ENCODE measurements around the gene PMPCA.

The PMPCA gene

GRCh38 chr9:136395345-136396218, 14.9 kb upstream of the PMPCA start:
- H3K4me1 ChIP-seq (ENCODE audit: control insufficient read depth, insufficient read depth, low read length, poor library complexity, severe bottlenecking): peaks cover 9% of the 10 kb centered on the region
- 94 to 97% methylated on average over 15 to 22 of the region's 26 CpGs for WGBS, 2 experiments (ENCODE audit: insufficient coverage in 2 of 2)
- H3K27ac ChIP-seq (ENCODE audit: low read depth, low read length, severe bottlenecking): no peak overlapping the region
- no peak overlapping the region for H3K4me3 ChIP-seq (ENCODE audit: extremely low read depth, insufficient read depth, low read length, poor library complexity, severe bottlenecking)
- no peaks in the 10 kb centered on the region for H3K9me3 ChIP-seq (ENCODE audit: control insufficient read depth, low read length)
- peaks cover 81% of the 10 kb centered on the region for H3K36me3 ChIP-seq (ENCODE audit: control insufficient read depth, insufficient read depth, low read length)

GRCh38 chr9:136396219-136396515, 14.3 kb upstream of the PMPCA start:
- 97 to 100% methylated on average over 3 to 4 of the region's 4 CpGs for WGBS, 2 experiments (ENCODE audit: insufficient coverage in 2 of 2)
- Histone ChIP-seq H3K9me3 (ENCODE audit: control insufficient read depth, low read length) (no peaks in the 10 kb centered on the region), H3K4me1 (ENCODE audit: control insufficient read depth, insufficient read depth, low read length, poor library complexity, severe bottlenecking) (peaks cover 9% of the 10 kb centered on the region), H3K27ac (ENCODE audit: low read depth, low read length, severe bottlenecking) (no peak overlapping the region), H3K4me3 (ENCODE audit: extremely low read depth, insufficient read depth, low read length, poor library complexity, severe bottlenecking) (no peak overlapping the region), H3K36me3 (ENCODE audit: control insufficient read depth, insufficient read depth, low read length) (peaks cover 75% of the 10 kb centered on the region)

GRCh38 chr9:136397643-136398042, 12.8 kb upstream of the PMPCA start:
- H3K36me3 ChIP-seq (ENCODE audit: control insufficient read depth, insufficient read depth, low read length): peaks cover 70% of the 10 kb centered on the region
- 100% methylated on average over 3 of the region's 6 CpGs; no CpG with 5 or more reads in 1 of the 2 experiments for WGBS, 2 experiments (ENCODE audit: insufficient coverage in 2 of 2)
- H3K4me3 ChIP-seq (ENCODE audit: extremely low read depth, insufficient read depth, low read length, poor library complexity, severe bottlenecking): no peak overlapping the region

GRCh38 chr9:136398286-136398685, 12.2 kb upstream of the PMPCA start:
- Histone ChIP-seq H3K27ac (ENCODE audit: low read depth, low read length, severe bottlenecking) (no peak overlapping the region), H3K4me3 (ENCODE audit: extremely low read depth, insufficient read depth, low read length, poor library complexity, severe bottlenecking) (no peak overlapping the region), H3K9me3 (ENCODE audit: control insufficient read depth, low read length) (no peaks in the 10 kb centered on the region), H3K4me1 (ENCODE audit: control insufficient read depth, insufficient read depth, low read length, poor library complexity, severe bottlenecking) (peaks cover 9% of the 10 kb centered on the region), H3K36me3 (ENCODE audit: control insufficient read depth, insufficient read depth, low read length) (peaks cover 65% of the 10 kb centered on the region)
- 99% methylated on average over 11 to 12 of the region's 12 CpGs for WGBS, 2 experiments (ENCODE audit: insufficient coverage in 2 of 2)

More at GRCh38 chr9:136397643-136398042, 12.8 kb upstream of the PMPCA start:
- Histone ChIP-seq H3K4me1 (ENCODE audit: control insufficient read depth, insufficient read depth, low read length, poor library complexity, severe bottlenecking) (peaks cover 9% of the 10 kb centered on the region), H3K27ac (ENCODE audit: low read depth, low read length, severe bottlenecking) (no peak overlapping the region), H3K9me3 (ENCODE audit: control insufficient read depth, low read length) (no peaks in the 10 kb centered on the region)

- peaks cover 9% of the 10 kb centered on the region for H3K4me1 ChIP-seq (ENCODE audit: control insufficient read depth, insufficient read depth, low read length, poor library complexity, severe bottlenecking)
- H3K27ac ChIP-seq (ENCODE audit: low read depth, low read length, severe bottlenecking): no peak overlapping the region
- no peaks in the 10 kb centered on the region for H3K9me3 ChIP-seq (ENCODE audit: control insufficient read depth, low read length)
- 4 to 5% methylated on average over 60 to 66 of the region's 67 CpGs for WGBS, 2 experiments (ENCODE audit: insufficient coverage in 2 of 2)
- H3K36me3 ChIP-seq (ENCODE audit: control insufficient read depth, insufficient read depth, low read length): peaks cover 65% of the 10 kb centered on the region
- H3K4me3 ChIP-seq (ENCODE audit: extremely low read depth, insufficient read depth, low read length, poor library complexity, severe bottlenecking): peak overlapping the region; percentile 83
Observed at GRCh38 chr9:136399176-136400037, 11.1 kb upstream of the PMPCA start.

- 20 to 25% methylated on average over 50 to 57 of the region's 71 CpGs for WGBS, 2 experiments (ENCODE audit: insufficient coverage in 2 of 2)
- Histone ChIP-seq H3K36me3 (ENCODE audit: control insufficient read depth, insufficient read depth, low read length) (peaks cover 64% of the 10 kb centered on the region), H3K27ac (ENCODE audit: low read depth, low read length, severe bottlenecking) (peak within 1 kb of the TSS; percentile 59), H3K4me1 (ENCODE audit: control insufficient read depth, insufficient read depth, low read length, poor library complexity, severe bottlenecking) (peaks cover 9% of the 10 kb centered on the region), H3K4me3 (ENCODE audit: extremely low read depth, insufficient read depth, low read length, poor library complexity, severe bottlenecking) (peak within 1 kb of the TSS; percentile 83), H3K9me3 (ENCODE audit: control insufficient read depth, low read length) (no peaks in the 10 kb centered on the region)
Observed at GRCh38 chr9:136400038-136400834, 10.2 kb upstream of the PMPCA start, which contains the start of gene SNAPC4. Gene SNAPC4, minus strand, starts transcription at chr9:136400170. Its CDS starts 1,742 bp downstream, at chr9:136398428.

- H3K4me3 ChIP-seq (ENCODE audit: extremely low read depth, insufficient read depth, low read length, poor library complexity, severe bottlenecking): no peak overlapping the region
- H3K9me3 ChIP-seq (ENCODE audit: control insufficient read depth, low read length): no peaks in the 10 kb centered on the region
- H3K27ac ChIP-seq (ENCODE audit: low read depth, low read length, severe bottlenecking): no peak overlapping the region
- H3K36me3 ChIP-seq (ENCODE audit: control insufficient read depth, insufficient read depth, low read length): peaks cover 64% of the 10 kb centered on the region
- H3K4me1 ChIP-seq (ENCODE audit: control insufficient read depth, insufficient read depth, low read length, poor library complexity, severe bottlenecking): peaks cover 9% of the 10 kb centered on the region
- 94 to 98% methylated on average over 12 to 18 of the region's 18 CpGs for WGBS, 2 experiments (ENCODE audit: insufficient coverage in 2 of 2)
Observed at GRCh38 chr9:136401173-136401922, 9.1 kb upstream of the PMPCA start.

- Histone ChIP-seq H3K4me3 (ENCODE audit: extremely low read depth, insufficient read depth, low read length, poor library complexity, severe bottlenecking) (no peak overlapping the region), H3K27ac (ENCODE audit: low read depth, low read length, severe bottlenecking) (no peak overlapping the region), H3K36me3 (ENCODE audit: control insufficient read depth, insufficient read depth, low read length) (peaks cover 62% of the 10 kb centered on the region), H3K9me3 (ENCODE audit: control insufficient read depth, low read length) (no peaks in the 10 kb centered on the region), H3K4me1 (ENCODE audit: control insufficient read depth, insufficient read depth, low read length, poor library complexity, severe bottlenecking) (peaks cover 9% of the 10 kb centered on the region)
- 88 to 91% methylated on average over 12 of the region's 13 CpGs for WGBS, 2 experiments (ENCODE audit: insufficient coverage in 2 of 2)
Observed at GRCh38 chr9:136402067-136402466, 8.4 kb upstream of the PMPCA start.

GRCh38 chr9:136403538-136403914, 6.9 kb upstream of the PMPCA start:
- Histone ChIP-seq H3K36me3 (ENCODE audit: control insufficient read depth, insufficient read depth, low read length) (peaks cover 56% of the 10 kb centered on the region), H3K9me3 (ENCODE audit: control insufficient read depth, low read length) (no peaks in the 10 kb centered on the region), H3K4me1 (ENCODE audit: control insufficient read depth, insufficient read depth, low read length, poor library complexity, severe bottlenecking) (peaks cover 5% of the 10 kb centered on the region), H3K4me3 (ENCODE audit: extremely low read depth, insufficient read depth, low read length, poor library complexity, severe bottlenecking) (no peak overlapping the region), H3K27ac (ENCODE audit: low read depth, low read length, severe bottlenecking) (no peak overlapping the region)
- 93 to 98% methylated on average over 3 to 4 of the region's 5 CpGs for WGBS, 2 experiments (ENCODE audit: insufficient coverage in 2 of 2)
